Measurements from ENCODE around the gene CRY2.

The CRY2 gene

DNA sequence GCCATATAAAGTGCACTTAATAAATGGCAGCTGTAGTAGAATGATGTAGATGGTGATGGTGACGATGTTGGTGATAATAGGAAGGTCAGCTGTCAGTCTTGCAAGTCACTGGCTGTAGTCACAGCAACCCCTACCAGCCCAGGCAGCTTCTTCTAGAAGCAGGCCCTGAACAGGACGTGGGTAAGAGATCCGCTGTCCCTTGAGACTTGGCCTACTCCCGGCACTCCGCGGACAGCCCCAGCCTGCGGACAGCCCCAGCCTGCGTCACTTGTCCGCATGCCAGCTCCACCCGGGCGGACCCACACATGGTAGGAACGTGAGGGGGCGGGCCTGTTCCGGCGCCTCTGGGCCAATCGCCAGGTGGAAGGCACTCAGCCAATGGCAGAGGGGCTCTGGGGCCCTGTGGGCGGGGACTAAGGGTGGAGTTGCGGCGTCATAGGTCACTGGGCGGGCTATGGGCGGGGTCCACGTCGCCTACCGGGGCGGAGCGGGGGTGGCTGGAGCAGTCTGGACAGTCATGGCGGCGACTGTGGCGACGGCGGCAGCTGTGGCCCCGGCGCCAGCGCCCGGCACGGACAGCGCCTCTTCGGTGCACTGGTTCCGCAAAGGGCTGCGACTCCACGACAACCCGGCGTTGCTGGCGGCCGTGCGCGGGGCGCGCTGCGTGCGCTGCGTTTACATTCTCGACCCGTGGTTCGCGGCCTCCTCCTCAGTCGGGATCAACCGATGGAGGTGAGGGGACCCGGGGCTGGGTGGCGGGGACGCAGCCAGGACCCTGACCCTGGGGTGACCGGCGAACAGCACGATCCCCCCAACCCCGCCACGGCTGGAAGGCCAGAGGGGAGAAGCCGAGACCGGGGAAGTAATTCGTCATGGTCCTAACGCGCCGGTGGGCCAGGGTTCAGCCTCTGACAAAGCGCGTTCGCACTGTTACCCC lies at the start of gene CRY2:
CRY2 (plus strand) TSS at position 502 of the 937 bp plus-strand sequence; CDS start at position 518, 16 bp downstream.
- peaks cover 45% of the 10 kb centered on the region for H3K4me1 Mint-ChIP-seq

DNA sequence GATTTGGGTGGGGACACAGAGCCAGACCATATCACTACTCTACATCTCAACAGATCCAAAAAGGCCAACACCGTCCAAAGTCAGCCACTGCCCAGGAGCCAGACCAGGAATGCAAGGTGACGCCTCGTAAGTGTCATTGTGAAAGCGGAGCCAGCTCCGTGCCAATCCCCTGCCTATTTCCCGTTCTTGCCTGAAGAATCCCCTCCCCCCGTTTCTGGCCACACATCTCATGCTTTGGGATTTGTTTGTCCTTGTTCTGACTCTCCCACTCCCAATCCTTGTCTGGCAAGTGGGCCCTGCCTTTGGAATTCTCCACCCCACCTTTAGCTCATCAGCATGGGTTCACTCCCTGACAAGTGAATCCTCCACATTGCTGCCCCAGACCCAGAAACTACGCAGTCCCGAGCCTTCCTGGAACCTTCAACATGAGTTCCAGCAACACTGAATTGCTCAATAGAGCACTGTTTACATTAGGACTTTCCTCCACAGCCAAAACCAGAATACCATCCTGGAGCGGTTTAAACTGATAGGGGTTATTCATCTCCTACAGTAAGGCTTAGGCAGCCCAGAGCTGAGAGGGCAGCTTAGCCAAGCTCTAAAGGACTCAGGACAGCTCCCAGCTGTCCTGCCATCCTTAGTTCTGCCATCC lies 48.4 kb upstream of the CRY2 start:
- no peaks in the 10 kb centered on the region for H3K36me3 Mint-ChIP-seq (ENCODE audit: low read depth)
- H3K4me1 Mint-ChIP-seq = peaks cover 3% of the 10 kb centered on the region
- ATAC-seq (no peak), DNase-seq (no peak)
- H3K4me3 Mint-ChIP-seq = no peak overlapping the region
- no peaks in the 10 kb centered on the region for H3K9me3 Mint-ChIP-seq
- H3K27me3 Mint-ChIP-seq = no peaks in the 10 kb centered on the region
- no peak overlapping the region for H3K27ac Mint-ChIP-seq

More for the DNA sequence above, at the start of gene CRY2:
- H3K4me3 Mint-ChIP-seq = peak within 1 kb of the TSS; percentile 82
- no peaks in the 10 kb centered on the region for H3K9me3 Mint-ChIP-seq
- H3K27me3 Mint-ChIP-seq = no peaks in the 10 kb centered on the region
- peak; percentile 94 for ATAC-seq
- H3K36me3 Mint-ChIP-seq (ENCODE audit: low read depth) = no peaks in the 10 kb centered on the region
- peak; percentile 100 for DNase-seq
- peak within 1 kb of the TSS; percentile 65 for H3K27ac Mint-ChIP-seq

DNA sequence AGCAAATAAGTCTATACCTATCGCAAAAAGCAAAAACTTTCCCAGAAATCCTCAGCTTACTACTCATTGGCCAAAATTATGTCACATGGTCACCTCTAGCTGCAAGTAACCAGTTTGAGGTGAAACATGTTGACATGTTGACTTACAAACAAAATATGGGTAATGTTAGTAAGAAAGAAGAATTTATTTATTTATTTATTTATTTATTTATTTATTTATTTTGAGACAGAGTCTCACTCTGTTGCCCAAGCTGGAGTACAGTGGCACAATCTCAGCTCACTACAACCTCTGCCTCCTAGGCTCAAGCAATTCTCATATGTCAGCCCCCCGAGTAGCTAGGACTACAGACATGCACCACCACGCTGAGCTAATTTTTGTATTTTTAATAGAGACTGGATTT lies 47.7 kb upstream of the CRY2 start:
- Mint-ChIP-seq H3K27me3 (no peaks in the 10 kb centered on the region), H3K36me3 (ENCODE audit: low read depth) (no peaks in the 10 kb centered on the region), H3K4me1 (peaks cover 5% of the 10 kb centered on the region), H3K9me3 (no peaks in the 10 kb centered on the region), H3K4me3 (no peak overlapping the region), H3K27ac (no peak overlapping the region)
- ATAC-seq (no peak), DNase-seq (no peak)

DNA sequence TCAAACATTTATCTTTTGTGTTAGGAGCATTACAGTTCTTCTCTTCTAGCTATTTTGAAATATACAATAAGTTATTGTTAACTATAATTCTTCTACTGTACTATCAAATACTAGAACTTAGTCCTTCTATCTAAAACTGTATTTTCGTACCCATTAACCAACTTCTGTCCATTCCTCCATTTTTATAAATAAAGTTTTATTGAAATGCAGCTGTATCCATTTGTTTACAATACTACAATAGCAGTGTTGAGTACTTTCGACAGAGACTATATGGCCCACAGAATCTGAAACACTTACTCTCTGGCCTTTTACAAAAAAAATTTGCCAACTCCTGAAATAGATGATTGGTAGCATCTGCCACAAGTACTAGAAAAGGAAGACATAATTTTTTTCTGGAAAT lies 47.0 kb upstream of the CRY2 start:
- DNase-seq (no peak), ATAC-seq (no peak)
- no peaks in the 10 kb centered on the region for H3K9me3 Mint-ChIP-seq
- H3K4me1 Mint-ChIP-seq = peaks cover 5% of the 10 kb centered on the region
- H3K36me3 Mint-ChIP-seq (ENCODE audit: low read depth) = no peaks in the 10 kb centered on the region
- H3K27ac Mint-ChIP-seq = no peak overlapping the region
- no peaks in the 10 kb centered on the region for H3K27me3 Mint-ChIP-seq
- H3K4me3 Mint-ChIP-seq = no peak overlapping the region

DNA sequence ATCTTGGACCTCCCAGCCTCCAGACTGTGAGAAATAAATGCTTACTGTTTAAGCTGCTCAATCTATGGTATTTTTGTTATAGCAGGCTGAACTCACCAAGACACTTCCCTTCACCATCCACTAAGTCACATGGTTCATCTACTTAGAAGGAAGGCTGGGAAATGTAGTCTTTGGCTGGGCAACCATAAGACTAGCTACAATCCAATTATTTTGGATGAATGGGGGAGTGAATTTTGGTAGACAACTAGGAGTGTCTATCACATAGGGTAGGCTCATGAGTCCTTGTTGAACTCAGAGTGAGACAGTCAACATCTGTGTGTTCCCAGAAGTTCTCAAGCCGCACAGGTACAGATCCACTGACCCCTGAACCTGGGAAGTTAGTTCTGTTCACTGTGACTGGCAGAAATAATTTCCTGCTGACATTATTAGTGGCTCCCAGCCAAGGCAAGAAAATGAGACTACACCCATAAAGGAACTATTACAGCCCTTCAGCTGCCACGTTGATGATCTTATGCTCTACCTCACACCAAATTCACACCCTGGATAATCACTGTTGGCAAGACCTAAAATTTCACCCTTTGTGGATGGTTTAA lies 45.5 kb upstream of the CRY2 start:
- ATAC-seq (no peak), DNase-seq (no peak)
- Mint-ChIP-seq H3K9me3 (no peaks in the 10 kb centered on the region), H3K27me3 (no peaks in the 10 kb centered on the region), H3K4me1 (peaks cover 15% of the 10 kb centered on the region), H3K36me3 (ENCODE audit: low read depth) (no peaks in the 10 kb centered on the region), H3K4me3 (no peak overlapping the region), H3K27ac (no peak overlapping the region)

DNA sequence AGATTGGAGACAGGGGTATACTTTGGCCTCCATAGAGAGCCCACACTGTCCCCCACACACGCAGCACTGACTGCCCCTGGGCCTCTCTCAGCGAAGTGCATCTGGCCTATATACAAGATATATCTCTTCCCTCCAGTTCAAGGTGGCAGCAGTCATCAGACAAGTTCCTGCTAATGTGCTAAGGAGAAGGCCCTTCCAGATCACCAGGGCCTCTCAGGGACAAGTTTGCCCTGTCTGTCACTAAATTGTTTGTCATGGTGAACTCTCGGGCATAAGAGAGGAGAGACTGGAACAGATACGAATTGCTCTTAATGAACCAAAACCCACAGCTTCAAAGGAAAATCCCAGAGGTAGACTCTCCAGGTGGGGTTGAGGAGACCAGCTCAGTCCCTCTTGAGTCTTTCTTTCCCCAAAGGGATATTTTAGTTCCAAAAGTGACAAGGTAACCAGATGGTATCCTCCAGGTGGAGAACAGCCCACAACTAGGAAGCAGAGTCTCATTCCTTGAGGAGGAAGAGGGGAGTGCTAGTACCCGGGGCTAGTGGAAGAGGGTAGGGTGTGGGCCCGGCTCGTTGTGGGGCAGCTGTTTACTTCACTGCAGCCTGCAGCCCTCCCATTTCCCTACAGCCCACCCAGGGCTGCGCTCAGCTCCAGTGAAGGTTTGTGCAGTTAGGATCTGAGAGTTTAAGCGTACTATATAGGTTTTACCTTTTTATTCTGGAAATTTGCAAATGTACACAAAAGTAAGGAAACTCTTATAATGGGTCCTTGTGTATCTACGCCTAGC lies 44.6 kb upstream of the CRY2 start:
- no peaks in the 10 kb centered on the region for H3K27me3 Mint-ChIP-seq
- no peak overlapping the region for H3K27ac Mint-ChIP-seq
- H3K9me3 Mint-ChIP-seq = no peaks in the 10 kb centered on the region
- ATAC-seq (no peak), DNase-seq (no peak)
- peak overlapping the region; percentile 18 for H3K4me3 Mint-ChIP-seq
- H3K4me1 Mint-ChIP-seq = peaks cover 23% of the 10 kb centered on the region
- no peaks in the 10 kb centered on the region for H3K36me3 Mint-ChIP-seq (ENCODE audit: low read depth)

DNA sequence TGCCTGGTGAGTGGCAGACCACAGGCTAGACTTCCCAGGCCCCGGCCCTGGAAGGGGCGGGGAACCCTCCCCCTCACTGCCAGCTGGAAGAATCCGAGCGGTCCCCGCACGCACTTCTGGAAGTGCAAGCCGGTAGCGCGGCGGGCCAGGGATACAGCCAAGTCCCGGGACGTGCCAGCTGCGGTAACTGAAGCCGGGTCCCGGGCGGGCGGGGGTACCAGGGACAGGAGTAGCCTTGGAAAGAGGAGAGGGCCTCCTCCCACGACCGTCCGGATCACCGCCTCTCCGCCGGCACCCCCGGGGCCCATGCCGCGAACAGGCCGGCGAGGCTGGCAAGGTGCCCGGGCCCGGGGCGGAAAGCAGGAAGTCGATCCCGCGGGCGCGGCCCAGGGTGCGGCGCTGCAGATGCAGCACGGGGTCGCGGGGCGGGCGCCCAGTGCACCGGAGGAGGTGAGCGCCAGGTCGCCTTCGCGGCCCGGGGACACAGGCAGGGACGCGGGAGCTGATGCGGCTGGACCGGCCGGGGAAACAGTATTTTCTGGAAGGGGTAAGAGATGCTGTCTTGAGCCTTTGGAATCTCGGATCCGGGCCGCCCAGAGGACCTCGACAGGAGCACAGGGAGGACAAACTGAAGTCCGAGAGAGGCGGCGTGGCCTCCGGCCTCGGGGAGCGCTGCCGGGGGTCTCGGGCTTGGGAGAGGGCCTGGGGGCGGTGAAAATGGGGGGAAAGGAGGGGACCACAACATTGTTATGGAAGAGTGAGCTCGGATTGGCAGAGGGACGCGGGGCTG lies 43.1 kb upstream of the CRY2 start:
- DNase-seq (peak; percentile 75), ATAC-seq (peak; percentile 21)
- H3K27ac Mint-ChIP-seq = peak overlapping the region; percentile 82
- peaks cover 3% of the 10 kb centered on the region for H3K36me3 Mint-ChIP-seq (ENCODE audit: low read depth)
- H3K4me3 Mint-ChIP-seq = peak overlapping the region; percentile 90
- no peaks in the 10 kb centered on the region for H3K9me3 Mint-ChIP-seq
- H3K4me1 Mint-ChIP-seq = peaks cover 31% of the 10 kb centered on the region
- H3K27me3 Mint-ChIP-seq = no peaks in the 10 kb centered on the region

DNA sequence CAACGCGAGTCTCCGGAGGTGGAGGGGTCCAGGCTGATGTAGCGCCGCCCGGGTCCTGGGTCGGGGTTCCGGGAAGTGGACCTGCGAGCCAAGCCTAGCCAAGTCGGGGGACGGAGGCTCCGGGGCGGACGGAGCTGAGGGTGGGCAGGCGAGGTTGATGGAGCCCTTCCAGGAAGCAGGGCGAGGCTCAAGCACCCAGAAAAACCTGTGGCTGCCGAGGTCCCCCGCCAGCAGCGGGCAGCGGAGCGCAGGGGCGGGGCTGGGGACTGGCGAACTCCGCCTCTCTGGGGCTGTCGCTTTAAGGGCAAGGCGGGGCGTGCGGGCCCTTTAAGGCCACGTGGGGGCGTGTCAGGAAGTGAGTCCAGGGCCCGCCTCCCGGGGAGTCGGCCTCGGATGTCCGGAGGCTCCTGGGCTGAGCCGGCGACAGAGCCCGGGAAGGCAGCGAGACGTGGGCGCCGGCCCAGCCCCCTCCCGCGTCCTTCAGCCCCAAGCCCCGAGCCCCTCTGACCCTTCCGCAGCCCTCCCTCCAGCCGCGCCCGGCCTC lies 42.4 kb upstream of the CRY2 start, which contains the start of gene SLC35C1:
SLC35C1 (plus strand) TSS at position 389 of the 544 bp plus-strand sequence. CDS start 653 bp downstream, outside the sequence.
- H3K27me3 Mint-ChIP-seq = no peaks in the 10 kb centered on the region
- H3K4me1 Mint-ChIP-seq = peaks cover 35% of the 10 kb centered on the region
- H3K4me3 Mint-ChIP-seq = peak within 1 kb of the TSS; percentile 90
- peaks cover 3% of the 10 kb centered on the region for H3K36me3 Mint-ChIP-seq (ENCODE audit: low read depth)
- peak; percentile 99 for DNase-seq
- peak within 1 kb of the TSS; percentile 90 for H3K27ac Mint-ChIP-seq
- no peaks in the 10 kb centered on the region for H3K9me3 Mint-ChIP-seq
- peak; percentile 95 for ATAC-seq

DNA sequence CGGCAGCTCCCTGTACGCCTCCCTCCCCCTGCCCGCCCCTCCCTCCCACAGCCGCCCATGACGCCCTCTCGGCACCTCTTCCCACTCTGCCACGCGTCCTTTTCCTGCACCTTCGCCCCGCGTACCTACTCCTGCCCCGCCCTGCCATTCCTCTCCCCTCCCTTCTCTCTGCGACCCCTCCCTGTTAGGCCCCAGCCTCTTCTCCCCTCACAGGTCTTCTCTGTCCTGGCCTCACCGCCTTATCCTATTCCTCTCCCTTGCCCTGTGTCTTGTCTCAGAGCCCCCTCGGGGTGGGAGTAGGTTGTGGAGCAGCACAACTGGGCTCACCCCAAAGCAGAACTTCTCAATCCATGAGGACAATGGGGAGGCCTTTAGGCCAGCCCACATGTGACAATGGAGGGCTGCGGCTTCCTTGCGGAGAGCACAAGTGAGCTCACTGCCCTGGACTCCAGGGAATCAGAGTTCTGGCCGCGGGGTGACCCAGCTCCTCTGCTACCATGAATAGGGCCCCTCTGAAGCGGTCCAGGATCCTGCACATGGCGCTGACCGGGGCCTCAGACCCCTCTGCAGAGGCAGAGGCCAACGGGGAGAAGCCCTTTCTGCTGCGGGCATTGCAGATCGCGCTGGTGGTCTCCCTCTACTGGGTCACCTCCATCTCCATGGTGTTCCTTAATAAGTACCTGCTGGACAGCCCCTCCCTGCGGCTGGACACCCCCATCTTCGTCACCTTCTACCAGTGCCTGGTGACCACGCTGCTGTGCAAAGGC lies 41.8 kb upstream of the CRY2 start:
- H3K9me3 Mint-ChIP-seq = no peaks in the 10 kb centered on the region

DNA sequence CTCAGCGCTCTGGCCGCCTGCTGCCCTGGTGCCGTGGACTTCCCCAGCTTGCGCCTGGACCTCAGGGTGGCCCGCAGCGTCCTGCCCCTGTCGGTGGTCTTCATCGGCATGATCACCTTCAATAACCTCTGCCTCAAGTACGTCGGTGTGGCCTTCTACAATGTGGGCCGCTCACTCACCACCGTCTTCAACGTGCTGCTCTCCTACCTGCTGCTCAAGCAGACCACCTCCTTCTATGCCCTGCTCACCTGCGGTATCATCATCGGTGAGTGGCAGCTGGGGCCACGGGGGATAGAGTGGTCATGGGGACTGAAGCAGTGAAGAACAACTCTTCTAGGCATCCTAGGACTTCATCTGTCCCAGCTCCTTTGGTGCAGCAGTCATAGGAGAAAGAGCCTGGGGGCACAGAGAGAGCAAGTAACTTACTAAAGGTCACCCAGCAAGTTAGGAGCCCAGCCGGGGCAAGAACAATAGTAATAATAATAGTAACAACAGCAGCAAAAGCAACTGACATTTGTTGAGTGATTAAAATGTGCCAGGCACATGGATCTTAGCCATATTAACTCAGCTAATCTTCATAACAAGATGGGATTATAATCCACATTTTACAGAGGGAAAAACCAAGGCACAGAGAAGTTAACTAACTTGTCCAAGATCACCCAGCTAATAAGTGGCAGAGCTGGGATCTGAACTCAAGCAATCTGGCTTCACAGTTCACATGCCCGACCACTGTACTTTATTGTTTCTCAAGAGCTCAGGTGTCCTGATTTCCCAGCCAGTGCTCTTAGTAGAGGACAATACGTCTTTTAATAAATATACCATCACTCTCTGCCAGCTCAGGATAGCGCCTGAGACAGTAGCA lies 41.0 kb upstream of the CRY2 start:
- Mint-ChIP-seq H3K4me3 (peak overlapping the region; percentile 90), H3K27me3 (no peaks in the 10 kb centered on the region), H3K9me3 (no peaks in the 10 kb centered on the region), H3K36me3 (ENCODE audit: low read depth) (peaks cover 3% of the 10 kb centered on the region), H3K27ac (peak overlapping the region; percentile 90), H3K4me1 (peaks cover 36% of the 10 kb centered on the region)
- ATAC-seq = no peak
- no peak for DNase-seq

More for the DNA sequence above, 41.8 kb upstream of the CRY2 start:
- peaks cover 3% of the 10 kb centered on the region for H3K36me3 Mint-ChIP-seq (ENCODE audit: low read depth)
- peak; percentile 1 for ATAC-seq
- no peak for DNase-seq
- no peaks in the 10 kb centered on the region for H3K27me3 Mint-ChIP-seq
- H3K4me3 Mint-ChIP-seq = peak overlapping the region; percentile 90
- peak overlapping the region; percentile 90 for H3K27ac Mint-ChIP-seq
- H3K4me1 Mint-ChIP-seq = peaks cover 36% of the 10 kb centered on the region

DNA sequence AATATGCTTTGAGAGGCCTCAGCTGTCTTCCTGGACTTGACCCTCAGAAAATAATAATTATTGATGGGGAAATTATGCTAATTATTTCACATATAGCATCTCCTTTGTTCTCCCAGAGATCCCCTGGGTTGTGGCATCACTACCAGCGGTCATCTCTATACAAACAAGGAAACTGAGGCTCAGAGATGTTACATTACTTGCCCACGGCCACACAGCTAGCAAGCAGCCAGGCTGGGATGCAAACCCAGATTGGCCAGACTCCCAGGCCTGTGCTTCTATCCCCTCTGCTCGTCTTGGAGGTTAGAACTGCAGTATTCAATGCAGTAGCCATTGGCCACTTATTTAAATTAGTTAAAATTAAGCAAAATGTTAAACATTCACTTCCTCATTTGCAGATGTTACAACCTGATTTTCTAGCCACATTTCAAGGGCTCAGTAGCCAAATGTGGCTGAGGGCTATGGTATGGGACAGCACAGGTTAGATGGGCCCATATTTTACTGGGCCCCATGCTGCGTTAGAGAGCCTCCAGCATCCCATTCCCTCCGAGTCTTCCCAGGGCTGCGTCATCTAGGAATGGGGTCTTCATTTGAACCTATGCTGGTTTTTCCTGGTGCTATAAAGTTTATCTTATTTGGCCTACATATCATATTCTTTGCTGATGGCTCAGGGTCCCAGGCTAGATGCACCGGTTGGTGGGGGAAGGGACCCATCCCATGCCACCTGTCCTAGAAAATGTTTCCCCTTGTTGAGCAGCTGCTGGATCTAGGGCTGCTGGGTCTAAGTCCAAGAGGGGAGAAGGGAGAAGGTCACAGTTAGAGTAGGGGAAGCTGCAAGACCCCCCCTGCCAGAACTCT lies 40.1 kb upstream of the CRY2 start:
- H3K4me3 Mint-ChIP-seq = peak overlapping the region; percentile 90
- DNase-seq = no peak
- H3K36me3 Mint-ChIP-seq (ENCODE audit: low read depth) = peaks cover 3% of the 10 kb centered on the region
- ATAC-seq = no peak
- peaks cover 36% of the 10 kb centered on the region for H3K4me1 Mint-ChIP-seq
- no peak overlapping the region for H3K27ac Mint-ChIP-seq
- no peaks in the 10 kb centered on the region for H3K9me3 Mint-ChIP-seq
- no peaks in the 10 kb centered on the region for H3K27me3 Mint-ChIP-seq

Measured in activated naive CD8-positive, alpha-beta T cell treated with anti-CD3 and anti-CD28 coated beads, Interleukin-2, amount 50 U/mL, for 24 hours (primary cell).